ENCODE data around the gene ZBTB20. TPM values are rescaled to one million over a fixed set of nuclear protein-coding genes. Genes with fewer than 3 reads are reported as not detected.
A peak's percentile ranks its signal among the peaks of the same experiment; 100 is the strongest.

ZBTB20 gene
- total and polyA plus RNA-seq, 2 donors from 2014 or later = 0.99 to 142 TPM

- intact Hi-C loops (cut with DNase I) = no loop called here
- no peaks in the 10 kb centered on the region for H3K9me3 ChIP-seq (ENCODE audit: control insufficient read depth in 2 of 3, insufficient read depth in 1 of 3, low read length in 3 of 3)
- peak; percentile 27 for FAIRE-seq
- H3K36me3 ChIP-seq (ENCODE audit: control insufficient read depth in 2 of 3, insufficient read depth in 3 of 3, low read length in 3 of 3) = no peaks in the 10 kb centered on the region
- no peak overlapping the region for H3K27ac ChIP-seq (ENCODE audit: low read depth in 2 of 2, low read length in 2 of 2)
- DNase-seq = no peak
- no peak overlapping the region for H3K9ac ChIP-seq (ENCODE audit: low read length in 3 of 3)
- H3K27me3 ChIP-seq (ENCODE audit: control insufficient read depth, insufficient read depth, low read length) = no peaks in the 10 kb centered on the region
- TF ChIP-seq, protein P1, sequence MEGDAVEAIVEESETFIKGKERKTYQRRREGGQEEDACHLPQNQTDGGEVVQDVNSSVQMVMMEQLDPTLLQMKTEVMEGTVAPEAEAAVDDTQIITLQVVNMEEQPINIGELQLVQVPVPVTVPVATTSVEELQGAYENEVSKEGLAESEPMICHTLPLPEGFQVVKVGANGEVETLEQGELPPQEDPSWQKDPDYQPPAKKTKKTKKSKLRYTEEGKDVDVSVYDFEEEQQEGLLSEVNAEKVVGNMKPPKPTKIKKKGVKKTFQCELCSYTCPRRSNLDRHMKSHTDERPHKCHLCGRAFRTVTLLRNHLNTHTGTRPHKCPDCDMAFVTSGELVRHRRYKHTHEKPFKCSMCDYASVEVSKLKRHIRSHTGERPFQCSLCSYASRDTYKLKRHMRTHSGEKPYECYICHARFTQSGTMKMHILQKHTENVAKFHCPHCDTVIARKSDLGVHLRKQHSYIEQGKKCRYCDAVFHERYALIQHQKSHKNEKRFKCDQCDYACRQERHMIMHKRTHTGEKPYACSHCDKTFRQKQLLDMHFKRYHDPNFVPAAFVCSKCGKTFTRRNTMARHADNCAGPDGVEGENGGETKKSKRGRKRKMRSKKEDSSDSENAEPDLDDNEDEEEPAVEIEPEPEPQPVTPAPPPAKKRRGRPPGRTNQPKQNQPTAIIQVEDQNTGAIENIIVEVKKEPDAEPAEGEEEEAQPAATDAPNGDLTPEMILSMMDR (IDR thresholded peaks at IDR 0.05; ENCODE audit: borderline replicate concordance, extremely low read depth, insufficient read depth) = no peak
- H3K4me1 ChIP-seq (ENCODE audit: control insufficient read depth in 2 of 3, insufficient read depth in 2 of 3, low read depth in 1 of 3, low read length in 3 of 3) = peaks cover 0 to 6% (median 2%) of the 10 kb centered on the region in 3 donors
- H3K4me3 ChIP-seq (ENCODE audit: low read length in 3 of 3) = no peak overlapping the region
Observed at GRCh38 chr3:115077501-115078250, 69.4 kb downstream of the ZBTB20 start.

DNA sequence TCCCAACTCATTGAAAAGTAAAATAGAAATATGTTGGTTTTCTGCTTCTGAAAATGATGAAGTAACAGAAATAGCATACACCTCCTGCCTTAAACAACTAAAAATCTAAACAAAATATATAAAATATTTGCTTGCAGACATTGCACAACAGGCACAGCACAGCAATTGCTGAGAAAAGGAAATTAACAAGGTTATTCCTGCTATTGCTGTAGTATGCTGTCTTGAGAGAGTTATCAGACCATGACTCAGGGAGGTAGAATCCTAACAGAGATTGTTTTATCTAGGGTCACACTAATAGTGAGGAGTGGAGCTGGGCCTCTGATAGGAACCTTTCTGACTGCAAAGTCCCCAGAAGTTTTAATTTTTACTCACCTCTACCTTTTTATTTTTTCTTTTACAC is 72.6 kb downstream of the ZBTB20 start:
- no peak overlapping the region for H3K4me3 ChIP-seq (ENCODE audit: low read length in 3 of 3)
- H3K27me3 ChIP-seq (ENCODE audit: control insufficient read depth, insufficient read depth, low read length) = no peaks in the 10 kb centered on the region
- peaks cover 0 to 5% (median 4%) of the 10 kb centered on the region in 3 donors for H3K4me1 ChIP-seq (ENCODE audit: control insufficient read depth in 2 of 3, insufficient read depth in 2 of 3, low read depth in 1 of 3, low read length in 3 of 3)
- no peak overlapping the region for H3K9ac ChIP-seq (ENCODE audit: low read length in 3 of 3)
- no peak for DNase-seq
- TF ChIP-seq, protein P1 (IDR thresholded peaks at IDR 0.05; ENCODE audit: borderline replicate concordance, extremely low read depth, insufficient read depth) = no peak
- FAIRE-seq = no peak
- no peaks in the 10 kb centered on the region for H3K36me3 ChIP-seq (ENCODE audit: control insufficient read depth in 2 of 3, insufficient read depth in 3 of 3, low read length in 3 of 3)
- H3K27ac ChIP-seq (ENCODE audit: low read depth in 2 of 2, low read length in 2 of 2) = no peak overlapping the region
- intact Hi-C loops (cut with DNase I) = no loop called here
- no peaks in the 10 kb centered on the region for H3K9me3 ChIP-seq (ENCODE audit: control insufficient read depth in 2 of 3, insufficient read depth in 1 of 3, low read length in 3 of 3)

DNA sequence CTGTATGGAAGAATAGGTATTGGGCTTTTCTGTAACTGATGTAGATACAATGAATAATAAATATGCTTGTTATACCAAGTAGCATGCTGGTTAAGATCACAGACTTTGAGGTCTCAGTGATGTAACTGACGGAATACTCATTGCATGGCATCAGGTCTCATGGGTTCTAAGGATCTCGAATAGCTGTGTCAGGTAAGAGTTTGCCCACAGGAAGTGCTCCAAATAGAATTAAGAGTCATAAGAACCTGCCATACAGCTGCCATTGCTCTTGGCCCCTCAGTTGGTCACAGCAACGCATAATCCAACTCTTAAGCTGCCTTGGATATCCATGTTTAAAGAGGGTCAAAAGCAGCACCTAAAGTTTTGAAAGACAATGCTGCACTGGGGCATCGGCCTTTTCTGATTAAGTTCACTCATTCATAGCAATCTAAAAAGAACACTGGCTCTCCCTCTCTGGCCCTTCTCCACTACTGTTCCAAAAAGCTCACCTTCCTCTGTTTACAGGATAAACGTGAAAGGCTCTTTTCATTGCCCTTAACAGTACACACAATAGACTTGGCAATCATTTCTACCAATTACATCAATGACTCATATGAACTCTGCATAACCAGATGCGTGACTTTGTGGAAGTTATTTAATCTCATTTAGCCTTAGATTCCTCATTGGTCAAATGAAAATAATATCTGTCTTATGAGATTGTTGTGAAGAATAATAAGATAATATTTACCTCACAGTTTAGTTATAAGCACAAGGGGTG is 74.6 kb downstream of the ZBTB20 start:
- no peak overlapping the region for H3K9ac ChIP-seq (ENCODE audit: low read length in 3 of 3)
- intact Hi-C loops (cut with DNase I) = no loop called here
- FAIRE-seq (peak; percentile 50), DNase-seq (no peak)
- TF ChIP-seq, protein P1 (IDR thresholded peaks at IDR 0.05; ENCODE audit: borderline replicate concordance, extremely low read depth, insufficient read depth) = no peak
- peaks cover 0 to 5% (median 4%) of the 10 kb centered on the region in 3 donors for H3K4me1 ChIP-seq (ENCODE audit: control insufficient read depth in 2 of 3, insufficient read depth in 2 of 3, low read depth in 1 of 3, low read length in 3 of 3)
- H3K9me3 ChIP-seq (ENCODE audit: control insufficient read depth in 2 of 3, insufficient read depth in 1 of 3, low read length in 3 of 3) = no peaks in the 10 kb centered on the region
- H3K4me3 ChIP-seq (ENCODE audit: low read length in 3 of 3) = no peak overlapping the region
- H3K27me3 ChIP-seq (ENCODE audit: control insufficient read depth, insufficient read depth, low read length) = no peaks in the 10 kb centered on the region
- H3K27ac ChIP-seq (ENCODE audit: low read depth in 2 of 2, low read length in 2 of 2) = no peak overlapping the region
- no peaks in the 10 kb centered on the region for H3K36me3 ChIP-seq (ENCODE audit: control insufficient read depth in 2 of 3, insufficient read depth in 3 of 3, low read length in 3 of 3)

Measured in kidney (tissue), 14 donors.